H54 (cell line): ENCODE results near the gene CHCHD2.
"Not testable (repeated sequence)": the region's sequence is repeated elsewhere in the genome, so short reads cannot be mapped to it uniquely, and the experiment has no call there.

Experiments
- DNase-seq: peaks from one replicate; pipeline ENCODE4 v3.0.0; 2011; ENCODE audit warnings: low spot score, mixed read lengths; ENCODE audit not compliant: insufficient read length
- FAIRE-seq: peaks from 3 replicates; lab custom pipeline; 2011; peaks lifted over from hg19 to GRCh38; lab: Jason Lieb, UNC
- POLR2A ChIP-seq: IDR thresholded peaks from 2 replicates; pipeline ENCODE4 v1.6.1; 2011; ENCODE audit warnings: low read depth, mild to moderate bottlenecking, low read length

CHCHD2 gene

GRCh38 chr7:56106108-56107073, at the start of gene CHCHD2:
CHCHD2 (minus strand) TSS chr7:56106476; CDS start chr7:56106413, 63 bp downstream.
- peak; percentile 100 for DNase-seq
- TF ChIP-seq POLR2A, result peak; percentile 81
- peak; percentile 98 for FAIRE-seq

- DNase-seq, FAIRE-seq: not testable (repeated sequence)
Measured at GRCh38 chr7:56131062-56131461, 24.8 kb upstream of the CHCHD2 start.

- DNase-seq, result no peak
- no peak for TF ChIP-seq POLR2A
- no peak for FAIRE-seq
Measured at GRCh38 chr7:56127241-56127975, 21.1 kb upstream of the CHCHD2 start.

GRCh38 chr7:56125831-56126230, 19.6 kb upstream of the CHCHD2 start:
- TF ChIP-seq POLR2A, result no peak
- FAIRE-seq (no peak), DNase-seq (no peak)

GRCh38 chr7:56124981-56125380, 18.7 kb upstream of the CHCHD2 start:
- no peak for TF ChIP-seq POLR2A

GRCh38 chr7:56121440-56121839, 15.2 kb upstream of the CHCHD2 start:
- no peak for DNase-seq
- no peak for TF ChIP-seq POLR2A
- FAIRE-seq, result no peak

More at GRCh38 chr7:56124981-56125380, 18.7 kb upstream of the CHCHD2 start:
- no peak for DNase-seq
- no peak for FAIRE-seq

- no peak for TF ChIP-seq POLR2A
- DNase-seq (no peak), FAIRE-seq (no peak)
Measured at GRCh38 chr7:56115852-56116538, 9.7 kb upstream of the CHCHD2 start, which contains the start of gene NUPR2. NUPR2 (minus strand) TSS chr7:56116417; CDS start chr7:56116314, 103 bp downstream.

- not testable (repeated sequence) for FAIRE-seq, DNase-seq
Measured at GRCh38 chr7:56112244-56112643, 6.0 kb upstream of the CHCHD2 start.

GRCh38 chr7:56110611-56111010, 4.3 kb upstream of the CHCHD2 start:
- DNase-seq (no peak), FAIRE-seq (no peak)
- TF ChIP-seq POLR2A, result no peak

- FAIRE-seq (no peak), DNase-seq (no peak)
- no peak for TF ChIP-seq POLR2A
Measured at GRCh38 chr7:56107954-56108258, 1.6 kb upstream of the CHCHD2 start.

GRCh38 chr7:56105508-56105907, 768 bp downstream of the CHCHD2 start:
- no peak for DNase-seq
- FAIRE-seq, result peak; percentile 41
- no peak for TF ChIP-seq POLR2A

- not testable (repeated sequence) for DNase-seq, FAIRE-seq
Measured at GRCh38 chr7:56104138-56104537, 2.1 kb downstream of the CHCHD2 start.

- no peak for TF ChIP-seq POLR2A
- FAIRE-seq (no peak), DNase-seq (no peak)
Measured at GRCh38 chr7:56099653-56100052, 6.6 kb downstream of the CHCHD2 start.

GRCh38 chr7:56098187-56099008, 7.9 kb downstream of the CHCHD2 start:
- DNase-seq, FAIRE-seq: not testable (repeated sequence)
